Activated T-cell treated with anti-CD3 and anti-CD28 coated beads, Interleukin-2, amount 50 U/mL, for 1 hour (primary cell): Measurements from ENCODE around the gene FRRS1L.

Experiments used
- DNase-seq: peaks from one replicate; pipeline ENCODE4 v3.0.0-alpha.2; 2020

Gene FRRS1L

DNA sequence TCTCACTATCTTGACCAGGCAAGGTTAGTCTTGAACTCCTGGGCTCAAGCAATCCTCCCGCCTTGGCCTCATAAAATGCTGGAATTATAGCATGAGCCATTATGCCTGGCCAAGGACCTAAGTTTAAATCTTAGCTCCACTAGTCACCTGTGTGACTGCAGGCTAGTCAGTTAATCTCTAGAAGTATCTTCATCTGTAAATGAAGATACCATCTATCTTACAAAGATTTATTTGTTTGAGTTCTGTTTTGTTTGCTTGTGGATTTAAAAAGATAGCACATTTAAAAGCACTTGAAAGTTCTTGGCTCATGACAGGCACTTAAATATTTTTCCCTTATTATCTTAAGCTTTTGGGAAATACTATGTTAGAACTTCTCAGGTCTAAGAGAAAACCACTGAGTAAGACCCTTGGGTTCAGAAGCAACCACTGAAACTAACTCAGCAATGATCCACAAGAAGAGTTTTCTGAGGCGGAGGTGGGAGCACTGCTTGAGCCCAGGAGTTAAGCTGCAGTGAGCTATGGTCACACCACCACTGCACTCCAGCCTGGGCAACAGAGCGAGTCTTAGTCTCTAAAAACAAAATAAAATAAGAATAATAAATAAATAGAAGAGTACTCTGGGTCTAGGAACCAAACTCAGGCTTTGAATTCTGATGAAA, 66.4 kb downstream of the FRRS1L start:
- DNase-seq: no peak

- no peak for DNase-seq
These were observed 68.1 kb downstream of the FRRS1L start for GRCh38 chr9:109098960-109099308.

DNA sequence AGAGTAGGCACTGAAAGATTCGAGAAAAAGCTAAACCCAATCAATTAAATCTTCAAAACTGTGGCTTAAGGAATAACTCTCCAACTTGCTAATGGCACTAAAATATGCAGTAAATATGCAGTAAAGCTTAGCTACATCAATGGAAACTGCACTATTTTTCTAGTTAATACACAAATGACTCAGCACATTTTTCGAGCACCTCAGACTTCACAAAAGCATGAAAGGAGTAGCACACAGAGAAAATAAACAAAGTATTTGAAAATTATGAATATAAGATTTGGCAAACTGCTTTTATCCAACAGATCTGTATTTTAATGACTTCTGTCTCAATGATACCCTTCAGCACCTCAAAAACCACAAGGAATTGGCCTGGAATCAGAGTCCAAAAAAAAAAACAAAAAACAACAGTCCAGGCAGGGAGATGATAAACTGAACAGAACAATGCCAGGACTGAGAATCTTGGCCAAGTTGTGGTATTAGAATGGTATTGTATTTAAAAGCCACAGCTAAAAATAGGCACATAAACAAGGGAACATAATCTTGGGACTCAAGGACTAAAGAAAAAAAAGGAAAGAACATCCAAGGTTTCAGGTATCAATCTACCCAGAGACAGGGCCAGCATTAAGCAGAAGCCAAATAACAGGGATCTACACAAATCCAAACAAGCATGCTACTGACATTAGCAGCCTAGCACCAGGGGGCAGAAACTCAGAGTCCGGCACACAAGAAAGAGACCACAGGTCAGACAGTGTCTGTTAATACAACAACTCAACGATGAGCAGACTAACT, 68.7 kb downstream of the FRRS1L start:
- no peak for DNase-seq

GRCh38 chr9:109097146-109097545, 69.9 kb downstream of the FRRS1L start:
- DNase-seq: no peak

GRCh38 chr9:109095321-109095720, 71.7 kb downstream of the FRRS1L start:
- DNase-seq: no peak

GRCh38 chr9:109094268-109094667, 72.8 kb downstream of the FRRS1L start:
- no peak for DNase-seq

- no peak for DNase-seq
These were observed 74.5 kb downstream of the FRRS1L start for GRCh38 chr9:109092587-109092986.

DNA sequence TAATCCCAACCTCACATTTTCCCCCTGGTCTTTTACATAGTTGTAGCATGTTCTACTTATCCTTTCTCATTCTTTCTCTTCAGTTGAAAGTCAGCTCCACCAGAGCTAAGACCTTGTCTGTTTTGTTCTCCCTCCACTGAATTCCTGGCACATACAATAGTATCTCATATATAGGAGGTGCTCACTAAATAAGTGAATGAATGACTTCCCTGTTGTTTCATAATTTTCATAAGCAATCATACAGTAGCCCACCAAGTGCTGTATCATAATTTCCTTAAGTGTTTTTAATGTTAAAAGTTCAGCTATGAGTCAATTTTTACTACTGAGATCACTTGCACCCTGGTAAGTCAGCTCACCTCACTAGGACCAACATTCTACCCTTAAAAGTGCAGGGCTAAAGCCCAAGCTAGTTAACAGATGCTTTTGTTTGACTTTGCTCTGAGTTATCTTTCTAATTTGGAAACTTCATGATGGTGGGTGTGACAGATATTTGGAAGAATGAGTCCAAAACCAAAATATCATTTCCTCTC, 74.9 kb downstream of the FRRS1L start:
- DNase-seq: no peak

DNA sequence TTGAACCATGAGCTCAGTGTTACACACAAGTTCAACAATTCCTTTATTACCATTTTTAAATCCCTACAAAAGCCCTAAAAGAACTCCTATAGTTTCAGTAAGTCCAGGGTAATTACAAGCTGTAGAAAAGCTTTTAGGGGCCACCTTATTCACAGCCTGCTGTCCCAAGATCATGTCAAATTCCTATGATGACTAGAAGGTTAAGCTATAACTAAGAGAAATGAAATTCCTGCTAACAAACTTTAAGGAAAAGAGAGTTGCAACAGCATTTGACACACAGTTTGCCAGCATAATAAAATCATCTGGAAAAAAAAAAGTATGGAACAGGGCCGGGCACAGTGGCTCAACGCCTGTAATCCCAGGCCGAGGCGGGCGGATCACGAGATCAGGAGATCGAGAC, 78.8 kb downstream of the FRRS1L start:
- DNase-seq: no peak

GRCh38 chr9:109087795-109088194, 79.3 kb downstream of the FRRS1L start:
- DNase-seq: no peak

- no peak for DNase-seq
These were observed 80.8 kb downstream of the FRRS1L start for GRCh38 chr9:109086221-109086620.

- DNase-seq: no peak
These were observed 81.5 kb downstream of the FRRS1L start for GRCh38 chr9:109085510-109085909.

- no peak for DNase-seq
These were observed 83.1 kb downstream of the FRRS1L start for GRCh38 chr9:109083813-109084405.

DNA sequence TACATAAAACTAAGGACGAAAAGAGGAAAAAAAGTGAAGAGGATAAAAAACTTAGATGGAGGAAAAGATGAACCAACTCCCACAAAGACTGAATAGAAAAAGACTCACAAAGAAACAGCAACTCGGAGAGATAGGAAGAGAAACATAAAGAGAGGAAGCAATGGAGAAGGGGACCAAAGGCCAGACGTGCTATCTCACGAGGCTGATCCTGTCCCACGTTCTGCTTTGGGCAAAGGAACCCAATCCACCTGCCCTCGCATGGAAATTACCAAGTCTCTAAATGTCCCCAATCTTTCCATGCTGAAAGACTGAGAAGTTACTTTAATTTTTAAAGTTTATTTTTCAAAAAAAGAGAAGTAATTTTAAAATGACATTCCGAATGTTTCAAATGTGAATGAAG, 83.9 kb downstream of the FRRS1L start:
- no peak for DNase-seq

DNA sequence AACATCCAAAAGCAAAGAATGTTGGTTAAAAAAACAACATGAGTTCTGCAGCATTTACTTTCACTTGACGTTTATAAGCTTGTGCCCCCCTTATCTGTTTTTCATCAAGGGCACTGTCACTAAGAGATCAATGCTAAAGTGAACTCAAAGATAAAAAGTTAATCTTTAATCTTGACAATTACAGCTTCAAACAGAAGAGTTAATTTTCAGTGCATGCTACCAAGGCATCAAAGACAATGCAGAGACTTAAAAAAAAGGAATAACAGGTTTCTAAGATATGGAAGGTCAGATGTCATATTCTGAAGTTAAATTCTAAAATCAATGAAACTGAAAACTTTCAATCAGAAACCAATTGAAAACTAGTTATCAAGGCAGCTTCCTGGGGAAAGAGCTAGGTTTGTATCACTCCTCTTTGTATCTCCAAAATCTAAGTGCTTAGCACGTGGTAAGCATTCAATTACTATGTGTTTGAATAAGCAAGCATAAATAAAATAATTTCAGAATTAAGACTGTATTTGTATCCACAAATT, 84.9 kb downstream of the FRRS1L start:
- DNase-seq: no peak
